GM12878 (cell line): ENCODE data around the gene SOX6. TPM values are rescaled to one million over a fixed set of nuclear protein-coding genes. Genes with fewer than 3 reads are reported as not detected.

Experiments
- ATAC-seq: fragments of 200-7000 bp; cut with Tn5 transposase; 3 replicates; pipeline ENCODE4 v1.9.1; 2020; ENCODE audit warnings: mild to moderate bottlenecking, moderate library complexity
- BruUV-seq: library from RNA; stranded (reverse); fragments of 400-500 nt; replicated peaks from 2 replicates; lab custom pipeline; 2021; lab: Mats Ljungman, UMichigan
- CTCF ChIA-PET: fragments of 300-600 bp; sonication (Branson Sonifier 250); formaldehyde crosslinking; extraction: SDS; loops from one replicate; lab custom pipeline; 2021; ENCODE audit warnings: inconsistent platforms; lab: Yijun Ruan, JAX
- POLR2A ChIA-PET: fragments of 350-600 bp; formaldehyde crosslinking; extraction: SDS; loops from one replicate; lab custom pipeline; 2021; ENCODE audit warnings: inconsistent platforms; lab: Charles Lee
- RAD21 ChIA-PET: fragments of 300-600 bp; sonication (Branson Sonifier 250); formaldehyde crosslinking; loops from one replicate; lab custom pipeline; 2023; ENCODE audit warnings: antibody characterized with exemption; ENCODE audit not compliant: unreplicated experiment; lab: Charles Lee
- SMC1A ChIA-PET: fragments of 300-600 bp; sonication (Branson Sonifier 250); formaldehyde crosslinking; loops from one replicate; lab custom pipeline; 2023; ENCODE audit not compliant: unreplicated experiment, uncharacterized antibody; lab: Charles Lee
- DNase-seq: peaks from one replicate; pipeline ENCODE4 v3.0.0-alpha.2; 2011; ENCODE audit warnings: low read depth, low spot score
- FAIRE-seq: peaks from 3 replicates; lab custom pipeline; 2011; peaks lifted over from hg19 to GRCh38; lab: Jason Lieb, UNC
- H2AFZ ChIP-seq: 2 replicates; pipeline ENCODE4 v1.6.0; 2011; ENCODE audit warnings: low read depth, low read length, control low read depth; ENCODE audit not compliant: control insufficient read depth
- H3K27ac ChIP-seq: 2 replicates; pipeline ENCODE4 v1.5.1; 2011; ENCODE audit warnings: control low read depth; ENCODE audit not compliant: control insufficient read depth, insufficient read depth
- H3K27me3 ChIP-seq, 2 experiments: replicated peaks in 1 of 2; 2 replicates each; pipeline versions ENCODE4 v1.6.0 to v1.6.1; 2011; ENCODE audit warnings: low read length in 1 of 2; ENCODE audit not compliant: control insufficient read depth in 2 of 2, insufficient read depth in 2 of 2
- H3K36me3 ChIP-seq, 2 experiments: 2 replicates each; pipeline ENCODE4 v1.5.1; 2011; ENCODE audit warnings: low read length in 1 of 2; ENCODE audit not compliant: control insufficient read depth in 2 of 2, insufficient read depth in 2 of 2
- H3K4me1 ChIP-seq: 2 replicates; pipeline ENCODE4 v1.6.1; 2011; ENCODE audit warnings: mild to moderate bottlenecking, low read length, moderate library complexity, mixed read lengths; ENCODE audit not compliant: control insufficient read depth, insufficient read depth
- H3K4me2 ChIP-seq: 2 replicates; pipeline ENCODE4 v1.6.0; 2011; ENCODE audit warnings: control low read depth; ENCODE audit not compliant: control insufficient read depth, insufficient read depth
- H3K4me3 ChIP-seq: fragments of 200-600 bp; sonication (generic); 2 replicates; pipeline ENCODE4 v1.5.1; 2016
- H3K79me2 ChIP-seq: 2 replicates; pipeline ENCODE4 v1.6.0; 2011; ENCODE audit warnings: low read length; ENCODE audit not compliant: control insufficient read depth, insufficient read depth
- H3K9ac ChIP-seq: 2 replicates; pipeline ENCODE4 v1.8.0; 2011; ENCODE audit warnings: low read length, control low read depth, mixed read lengths; ENCODE audit not compliant: control insufficient read depth, insufficient read depth
- H3K9me3 ChIP-seq: replicated peaks from 3 replicates; pipeline ENCODE4 v1.5.1; 2011; ENCODE audit warnings: mild to moderate bottlenecking, low read length; ENCODE audit not compliant: control insufficient read depth, insufficient read depth
- H4K20me1 ChIP-seq: 2 replicates; pipeline ENCODE4 v1.6.0; 2011; ENCODE audit not compliant: control insufficient read depth, insufficient read depth
- GABPA ChIP-seq: IDR thresholded peaks from 2 replicates; pipeline ENCODE4 v1.6.1; 2014; ENCODE audit warnings: antibody characterized with exemption, low read depth, mild to moderate bottlenecking, inconsistent platforms
- TARDBP ChIP-seq: IDR thresholded peaks from 2 replicates; pipeline ENCODE4 v1.6.1; 2016; ENCODE audit warnings: borderline replicate concordance
- ZNF687 ChIP-seq: fragments of 450-650 bp; IDR thresholded peaks from 2 replicates; pipeline ENCODE4 v1.6.1; 2017; ENCODE audit warnings: mild to moderate bottlenecking, moderate library complexity
- WGBS: methylation state at CpG from one replicate; pipeline ENCODE4 v1.1.6; 2016; ENCODE audit warnings: low lambda C conversion rate; ENCODE audit not compliant: insufficient replicate concordance, insufficient coverage; ENCODE audit errors: missing lambda C conversion rate; 5-methylcytosine and 5-hydroxymethylcytosine counted together
- in situ Hi-C: fragments of 300-500 bp; cut with MboI; formaldehyde crosslinking; loops from 9 replicates; pipeline ENCODE4 v1.14.3; 2018; ENCODE audit warnings: mixed read lengths
- intact Hi-C: fragments of 100-400 bp; cut with micrococcal nuclease; formaldehyde crosslinking; loops from one replicate; pipeline ENCODE4 v1.14.2; 2022; ENCODE audit not compliant: unreplicated experiment
- polyA plus RNA-seq, 11 experiments: library from polyadenylated mRNA; depleted of rRNA in 4 of 11; unstranded in 6 of 11; stranded (reverse) in 5 of 11; fragments of >200 nt; fragmentation: Nextera tagmentation in 4 of 11; fragmentation: Illumina TruSeq in 1 of 11; extraction: Ambion mirVana in 4 of 11; extraction: Trizol in 1 of 11; gene quantifications; 1 replicate in 1 of 11; 2 replicates in 10 of 11; pipeline versions ENCODE4 v1.2.1 to v1.2.3, GENCODE V29; 2011 to 2016; ENCODE audit warnings: inconsistent platforms in 2 of 11, missing spikeins in 2 of 11, low read depth in 1 of 11
- total RNA-seq, 4 experiments: library from RNA; depleted of rRNA in 3 of 4; stranded (reverse); fragments of >200 nt in 3 of 4; fragmentation: Illumina TruSeq in 1 of 4; extraction: Trizol in 1 of 4; gene quantifications; 2 replicates each; pipeline versions ENCODE4 v1.2.1 to v1.2.3, GENCODE V29; 2013 to 2021

The SOX6 gene
- total and polyA plus RNA-seq, 10 of the 15 experiments (the other 5 are each of a cell fraction or from before 2014, with no cell fraction given) = 0.03 to 0.71 (median 0.29) TPM; not detected in 4

GRCh38 chr11:15970506-15971214 lies 385.7 kb downstream of the SOX6 start:
- no TSS peak for BruUV-seq
- ChIA-PET RAD21 (no interaction called here), CTCF (interaction anchor here (1.4 to 2.1 kb wide), 2 partner anchors 10 to 18 kb away, joined by 4 to 6 read pairs; no protein-coding TSS in a partner anchor), SMC1A (interaction anchor here (2.1 kb wide), 1 partner anchor 30 kb away, joined by 9 read pairs; no protein-coding TSS in a partner anchor), POLR2A (no interaction called here)
- no peak for ATAC-seq
- Histone ChIP-seq H3K27ac (no peak overlapping the region), H2AFZ (peak overlapping the region; percentile 15; the same call in 1 of the 2 replicates), H3K36me3 (no peaks in the 10 kb centered on the region), H3K9ac (no peak overlapping the region), H3K79me2 (no peaks in the 10 kb centered on the region), H3K4me2 (no peak overlapping the region), H3K4me1 (no peaks in the 10 kb centered on the region), H3K27me3 (no peaks in the 10 kb centered on the region), H3K9me3 (no peaks in the 10 kb centered on the region), H3K4me3 (no peak overlapping the region), H4K20me1 (no peaks in the 10 kb centered on the region)
- in situ Hi-C loops = no loop called here
- no peak for FAIRE-seq
- no peak for DNase-seq
- WGBS = 48% methylated on average over 3 of the region's 3 CpGs
- intact Hi-C loops = no loop called here
- TF ChIP-seq GABPA (no peak), TARDBP (no peak), ZNF687 (0 out of 2 replicates have a peak, but pooled peaks have one; percentile 26)
